ENCODE measurements around the gene SLC25A34.

SLC25A34 gene

DNA sequence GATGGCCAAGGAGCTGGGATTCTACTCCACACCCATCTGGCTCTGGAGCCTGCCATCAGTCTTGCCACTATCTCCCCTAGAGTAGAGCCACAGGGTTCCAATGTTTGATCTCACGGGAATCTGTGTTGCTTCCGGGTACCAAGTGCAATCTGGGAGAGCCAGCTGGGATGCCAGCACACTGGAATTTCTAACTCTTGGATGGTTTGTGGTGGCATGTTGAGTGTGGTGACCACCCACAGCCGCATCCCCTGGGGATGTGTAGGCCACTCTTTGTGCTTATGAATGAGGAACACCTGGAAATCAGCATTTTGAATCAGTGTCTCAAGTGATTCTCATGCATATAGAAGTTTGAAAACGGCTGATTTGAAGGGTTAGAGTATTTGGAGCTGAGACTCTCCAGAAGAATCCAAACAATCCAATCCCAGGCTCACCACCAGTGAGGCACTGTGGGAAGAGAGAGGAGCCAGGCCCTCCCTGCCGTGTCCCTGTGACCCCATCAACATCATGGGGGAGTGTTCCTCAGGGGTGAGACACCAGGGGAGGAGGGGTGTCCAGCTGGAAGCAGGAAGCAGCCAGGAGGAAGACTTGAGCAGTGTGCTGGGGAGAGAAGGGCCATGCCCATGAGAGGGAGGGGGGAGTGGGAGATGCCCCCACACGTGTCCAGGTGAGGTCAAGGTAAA lies 35.9 kb downstream of the SLC25A34 start:
- DNase-seq (ENCODE audit: low read depth in 3 of 3) = no peak

DNA sequence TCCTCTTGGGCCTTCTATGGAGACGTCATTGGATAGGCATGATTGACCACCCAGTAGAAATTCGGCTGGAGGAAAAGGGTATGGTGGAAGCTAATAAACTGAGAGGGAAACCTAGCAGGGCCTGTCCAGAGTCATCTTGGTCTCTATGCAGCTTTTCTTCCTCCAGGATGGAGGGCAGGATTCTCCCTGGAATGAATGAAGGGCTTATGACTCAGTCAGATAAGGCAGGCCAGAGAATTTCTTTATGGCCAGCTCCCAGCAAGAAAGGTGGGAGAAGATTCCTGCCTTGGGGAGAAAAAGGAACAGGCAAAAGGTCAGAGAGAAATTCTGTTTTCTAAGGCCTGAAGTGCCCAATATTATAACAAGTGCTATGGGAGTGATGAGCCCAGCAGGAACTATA lies 39.6 kb downstream of the SLC25A34 start:
- DNase-seq (ENCODE audit: low read depth in 3 of 3) = no peak

DNA sequence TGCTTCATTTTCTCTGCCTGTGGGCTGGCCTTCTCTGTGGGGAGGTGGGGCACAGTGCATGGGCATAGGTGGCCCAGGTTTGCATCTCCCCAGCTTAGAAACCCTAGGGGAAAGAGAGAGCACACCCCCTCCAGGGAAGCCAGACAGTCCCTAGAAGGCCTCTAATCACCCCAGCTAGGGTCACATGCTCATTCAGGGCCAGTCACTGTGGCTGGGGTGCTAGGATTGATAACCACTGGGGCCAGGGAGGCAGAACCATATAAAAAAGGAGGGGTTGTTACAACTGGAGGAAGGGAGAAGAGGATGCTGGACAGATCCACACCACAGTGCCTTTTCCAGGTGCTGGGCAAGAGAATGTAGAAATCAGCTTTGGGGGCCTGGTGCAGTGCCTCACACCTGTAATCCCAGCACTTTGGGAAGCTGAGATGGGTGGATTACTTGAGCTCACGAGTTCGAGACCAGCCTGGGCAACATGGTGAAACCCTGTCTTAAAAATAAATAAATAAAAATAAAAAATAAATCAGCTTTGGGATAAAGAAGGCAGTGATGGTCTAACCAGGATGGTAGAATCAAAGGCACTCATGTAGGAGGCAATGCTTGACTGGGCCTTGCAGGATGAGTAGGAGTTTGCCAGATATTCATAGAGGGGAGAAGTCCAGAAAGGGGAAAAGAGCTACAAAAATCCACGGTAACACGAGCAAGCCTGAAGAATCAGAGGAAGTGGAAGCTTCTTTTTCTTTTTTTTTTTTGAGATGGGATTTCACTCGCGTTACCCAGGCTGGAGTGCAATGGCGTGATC lies 42.0 kb downstream of the SLC25A34 start:
- DNase-seq (ENCODE audit: low read depth in 3 of 3) = no peak

DNA sequence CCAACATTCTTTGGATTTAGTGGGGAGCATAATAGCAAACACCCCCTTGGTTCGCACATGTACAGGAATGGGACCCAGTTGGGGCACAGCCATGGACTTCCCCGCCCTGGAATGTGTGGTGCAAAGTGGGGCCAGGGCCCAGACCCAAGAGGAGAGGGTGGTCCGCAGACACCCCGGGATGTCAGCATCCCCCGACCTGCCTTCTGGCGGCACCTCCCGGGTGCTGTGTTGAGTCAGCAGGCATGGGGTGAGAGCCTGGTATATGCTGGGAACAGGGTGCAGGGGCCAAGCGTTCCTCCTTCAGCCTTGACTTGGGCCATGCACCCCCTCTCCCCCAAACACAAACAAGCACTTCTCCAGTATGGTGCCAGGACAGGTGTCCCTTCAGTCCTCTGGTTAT lies 49.6 kb downstream of the SLC25A34 start:
- DNase-seq (ENCODE audit: low read depth in 3 of 3) = no peak

DNA sequence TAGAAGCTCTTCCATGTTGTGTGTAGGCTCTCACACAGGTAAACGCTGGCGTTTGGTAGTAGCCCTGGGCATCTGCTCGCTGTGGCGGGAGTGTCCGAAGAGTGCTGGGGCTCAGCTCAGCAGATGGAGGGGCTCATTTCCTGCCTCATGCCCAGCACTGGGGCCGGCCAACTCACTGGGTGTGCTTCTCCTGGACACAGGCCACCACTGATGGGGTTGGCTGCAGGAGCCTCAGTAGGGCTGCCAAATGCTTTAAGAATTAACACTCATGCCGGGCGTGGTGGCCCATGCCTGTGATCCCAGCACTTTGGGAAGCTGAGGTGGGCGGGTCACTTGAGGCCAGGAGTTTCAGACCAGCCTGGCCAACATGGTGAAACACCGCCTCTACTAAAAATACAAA lies 50.5 kb downstream of the SLC25A34 start:
- no peak for DNase-seq (ENCODE audit: low read depth in 3 of 3)

DNA sequence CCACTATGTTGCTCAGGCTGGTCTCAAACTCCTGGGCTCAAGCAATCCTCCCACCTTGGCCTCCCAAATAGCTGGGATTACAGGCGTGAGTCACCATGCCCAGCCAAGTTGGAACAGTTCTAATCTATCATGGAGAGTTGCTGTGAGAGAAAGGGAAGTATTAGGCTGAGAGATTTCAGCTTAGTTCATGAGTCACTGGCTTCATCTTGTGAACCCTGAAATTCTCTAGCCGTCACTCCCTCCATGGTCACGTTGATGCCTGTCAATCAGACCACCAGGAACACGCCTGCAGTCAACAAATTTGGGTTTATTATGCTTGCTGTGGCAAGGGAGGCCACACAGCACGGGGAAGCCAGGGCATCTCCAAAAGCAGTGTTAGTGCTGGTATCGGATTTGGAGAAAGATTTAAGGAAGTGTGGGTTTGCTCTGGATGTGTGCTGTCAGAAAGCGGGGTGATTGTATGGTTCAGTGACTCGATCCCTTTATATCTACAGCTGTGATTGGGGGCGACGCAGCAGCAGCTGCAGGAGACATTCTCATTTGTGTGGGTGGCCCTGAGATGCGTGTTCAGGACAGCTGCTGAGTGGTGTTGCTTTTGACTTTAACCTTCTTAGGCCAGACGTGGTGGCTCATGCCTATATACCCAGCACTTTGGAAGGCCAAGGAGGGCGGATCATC lies 52.7 kb downstream of the SLC25A34 start:
- DNase-seq (ENCODE audit: low read depth in 3 of 3) = no peak
